HG03139 (cell line): ENCODE measurements around the gene DOK3.

ENCODE experiments used
- ATAC-seq: cut with Tn5 transposase; IDR thresholded peaks from one replicate; pipeline ENCODE4 v1.9.1; 2021; ENCODE audit not compliant: unreplicated experiment

DOK3 gene

DNA sequence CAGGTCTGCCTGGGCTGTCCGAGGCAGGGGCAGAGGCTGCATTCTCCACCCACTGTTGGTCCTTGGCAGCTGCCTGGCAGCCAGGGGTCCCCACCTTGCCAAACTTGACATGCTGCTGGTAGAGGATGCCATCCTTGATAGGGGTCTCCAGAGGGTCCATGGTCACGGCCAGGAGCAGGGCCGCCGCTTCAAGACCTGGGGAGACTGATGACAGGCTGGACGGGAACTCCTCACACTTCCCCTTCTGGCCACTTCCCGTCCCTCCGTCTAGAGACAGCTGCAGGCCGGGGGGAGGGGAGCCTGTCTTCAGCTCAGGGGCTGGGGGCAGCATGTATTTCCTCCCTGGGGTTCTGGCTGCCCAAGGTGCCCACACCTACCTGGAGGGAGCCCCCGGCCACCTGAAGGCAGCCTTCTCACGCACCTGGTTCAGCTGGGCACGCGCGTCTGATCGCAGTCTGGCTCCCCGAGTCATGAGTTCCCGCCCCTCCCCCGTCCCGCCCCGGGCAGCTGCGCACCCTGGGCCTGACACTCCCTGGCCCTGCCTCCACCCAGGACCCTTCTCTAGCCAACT is at the start of gene DOK3:
Gene DOK3 (minus strand): TSS at position 446 of the 571 bp plus-strand sequence. CDS start 286 bp downstream, at position 160.
- ATAC-seq = no peak

- ATAC-seq = no peak
These were observed 48.2 kb upstream of the DOK3 start for GRCh38 chr5:177557796-177558195.

GRCh38 chr5:177557041-177557647 is 47.5 kb upstream of the DOK3 start:
- no peak for ATAC-seq

GRCh38 chr5:177555665-177556064 is 46.0 kb upstream of the DOK3 start:
- no peak for ATAC-seq

DNA sequence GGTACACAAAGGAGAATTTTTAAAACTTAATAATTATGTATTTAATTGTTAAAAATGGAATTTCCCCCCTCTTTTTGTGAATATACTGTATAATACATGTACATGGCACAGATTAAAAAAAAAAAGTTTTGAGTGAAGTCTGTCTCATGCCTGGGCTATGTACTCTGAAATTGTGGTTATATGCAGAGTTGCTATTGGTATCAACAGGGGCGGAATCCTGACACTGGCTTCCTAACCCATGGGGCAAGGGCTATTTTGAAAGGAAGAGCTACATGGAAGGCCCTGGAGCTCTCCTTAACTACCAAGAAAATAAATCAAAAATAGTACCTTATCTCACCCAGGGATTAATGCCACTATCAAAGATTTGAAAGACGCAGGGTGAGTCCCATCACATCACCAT is 45.6 kb upstream of the DOK3 start:
- ATAC-seq = no peak

DNA sequence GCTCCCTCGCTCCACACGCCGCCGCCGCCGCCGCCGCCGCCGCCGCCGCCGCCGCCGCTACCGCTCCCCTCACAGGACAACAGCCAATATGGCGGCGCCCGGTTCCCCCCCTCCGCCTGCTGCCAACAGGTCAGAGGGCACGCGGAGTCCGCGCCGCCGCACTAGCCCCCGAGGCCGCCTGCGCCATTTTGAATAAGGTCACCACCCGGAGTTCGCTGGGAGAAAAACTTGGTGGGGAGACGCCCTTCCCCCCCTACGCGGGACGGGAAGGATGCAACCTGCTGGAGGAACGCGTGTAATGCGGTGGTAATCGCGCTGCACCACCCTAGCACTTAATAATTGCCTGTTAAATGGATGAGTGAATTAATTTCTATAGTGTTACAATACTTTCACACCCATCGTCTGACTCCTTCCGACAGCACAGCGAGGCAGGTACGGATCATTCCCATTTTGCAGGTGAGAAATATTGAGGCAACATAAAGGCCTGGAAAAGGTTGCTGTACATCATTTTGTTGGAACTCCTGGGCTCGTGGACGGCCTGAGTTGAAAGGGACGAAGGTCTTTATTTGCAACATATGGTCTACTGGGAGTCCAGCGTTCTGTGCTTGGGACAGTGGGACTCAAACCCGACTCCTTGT is 45.0 kb upstream of the DOK3 start, which contains the start of gene FAM193B:
Gene FAM193B (minus strand): TSS at position 90 of the 638 bp plus-strand sequence. CDS start 105 bp downstream, outside the sequence.
- peak; percentile 81 for ATAC-seq

- ATAC-seq = peak; percentile 44
These were observed 44.2 kb upstream of the DOK3 start for GRCh38 chr5:177553671-177554429.

DNA sequence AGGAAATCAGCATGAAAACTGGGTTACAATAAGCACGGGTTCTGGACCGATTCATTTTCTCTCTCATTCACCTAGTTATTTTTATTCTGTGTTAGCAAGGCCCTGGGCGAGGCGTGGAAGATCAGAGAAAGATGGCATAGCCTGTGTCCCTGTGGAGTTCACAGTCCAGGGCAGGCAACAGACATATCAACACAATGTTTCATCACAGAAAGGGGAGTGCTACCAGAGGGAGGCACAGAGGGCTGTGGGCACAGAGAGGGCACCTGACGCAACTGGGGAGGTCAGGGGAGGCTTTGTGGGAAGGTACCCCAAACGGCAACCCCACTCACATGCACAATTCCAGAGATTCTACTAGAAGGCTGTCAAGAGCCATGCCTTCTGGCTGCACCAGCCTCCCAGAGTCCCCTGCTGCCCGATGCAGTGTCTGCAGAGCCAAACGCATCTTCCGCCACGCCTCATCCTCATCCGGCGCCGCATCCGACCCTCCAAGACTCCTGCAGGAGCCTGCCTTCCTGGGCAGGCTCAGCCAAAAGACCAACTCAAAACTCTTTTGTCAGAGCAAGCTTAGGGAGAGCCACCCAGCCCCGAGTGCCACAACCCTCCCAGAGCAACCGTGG is 43.3 kb upstream of the DOK3 start:
- no peak for ATAC-seq

DNA sequence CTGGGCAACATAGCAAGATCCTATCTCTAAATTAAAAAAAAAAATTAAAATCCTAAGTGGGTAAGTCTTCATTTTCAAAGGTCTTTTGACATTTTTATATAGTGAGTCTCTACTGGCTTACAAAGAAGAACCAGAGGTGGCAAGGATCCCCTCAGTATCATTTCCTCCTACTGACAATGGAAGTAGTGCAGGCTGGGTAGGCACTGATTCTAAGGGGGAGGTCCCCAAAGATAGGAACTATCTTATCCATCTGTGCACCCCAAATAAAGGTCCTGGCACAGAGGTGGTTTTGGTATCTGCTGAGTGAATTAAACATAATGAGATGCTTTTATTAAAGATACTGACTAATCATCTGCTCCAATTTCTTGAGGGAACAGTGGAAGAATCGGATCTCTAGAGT is 40.5 kb upstream of the DOK3 start:
- no peak for ATAC-seq

GRCh38 chr5:177548495-177548894 is 38.9 kb upstream of the DOK3 start:
- no peak for ATAC-seq

DNA sequence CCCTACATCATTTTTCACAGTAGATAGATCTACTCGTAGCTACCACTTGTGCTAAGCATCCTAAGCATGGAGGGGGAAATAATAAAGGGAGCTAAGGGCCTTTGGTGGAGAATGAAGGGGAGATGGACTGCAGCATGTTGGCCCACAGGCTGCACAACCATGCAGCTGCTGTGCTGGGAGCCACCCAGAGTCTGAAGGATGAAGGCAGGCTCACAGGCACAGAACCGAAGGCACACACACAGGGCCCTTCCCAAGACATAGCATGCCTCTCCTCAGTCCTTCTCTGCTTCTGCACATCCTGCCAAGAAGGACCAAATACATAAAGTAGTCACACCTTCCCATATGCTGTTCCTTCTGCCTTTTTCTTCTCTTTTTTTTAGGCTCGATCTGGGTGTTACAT is 38.1 kb upstream of the DOK3 start:
- ATAC-seq = no peak

GRCh38 chr5:177546258-177546741 is 36.7 kb upstream of the DOK3 start:
- no peak for ATAC-seq

DNA sequence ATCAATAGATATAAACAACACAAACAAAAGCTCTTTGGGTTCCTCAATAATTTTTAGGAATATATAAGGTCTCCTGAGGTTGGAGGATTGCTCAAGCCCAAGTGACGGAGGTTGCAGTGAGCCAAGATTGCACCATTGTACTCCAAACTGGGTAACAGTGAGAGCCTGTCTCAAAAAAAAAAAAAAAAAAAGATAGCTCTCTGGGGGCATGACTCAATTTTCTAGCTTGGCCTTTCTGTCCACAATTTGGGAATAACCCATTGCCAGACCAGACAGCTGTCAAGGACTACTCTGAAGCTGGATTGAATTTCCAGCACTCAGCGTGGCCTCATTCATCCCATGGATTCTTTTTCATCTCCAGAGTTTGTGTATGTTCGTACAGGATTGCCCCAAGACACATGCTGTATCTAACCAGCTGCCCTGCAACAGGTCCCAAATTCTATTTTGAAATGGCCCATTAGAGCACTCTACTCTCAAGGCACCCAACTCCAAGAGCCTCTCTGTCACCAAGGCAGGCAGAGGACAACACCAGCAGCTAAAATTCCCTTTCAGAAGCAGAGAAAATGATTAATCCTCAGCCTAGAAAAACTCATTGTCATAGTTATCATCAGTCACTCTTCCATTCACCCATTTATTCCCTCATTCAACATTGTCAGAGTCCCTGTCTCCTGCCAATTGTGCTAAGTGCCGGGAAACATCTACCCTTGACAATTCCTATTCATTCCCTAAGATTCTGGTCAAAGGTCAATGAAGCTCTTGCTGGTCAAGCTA is 36.0 kb upstream of the DOK3 start:
- ATAC-seq = no peak

DNA sequence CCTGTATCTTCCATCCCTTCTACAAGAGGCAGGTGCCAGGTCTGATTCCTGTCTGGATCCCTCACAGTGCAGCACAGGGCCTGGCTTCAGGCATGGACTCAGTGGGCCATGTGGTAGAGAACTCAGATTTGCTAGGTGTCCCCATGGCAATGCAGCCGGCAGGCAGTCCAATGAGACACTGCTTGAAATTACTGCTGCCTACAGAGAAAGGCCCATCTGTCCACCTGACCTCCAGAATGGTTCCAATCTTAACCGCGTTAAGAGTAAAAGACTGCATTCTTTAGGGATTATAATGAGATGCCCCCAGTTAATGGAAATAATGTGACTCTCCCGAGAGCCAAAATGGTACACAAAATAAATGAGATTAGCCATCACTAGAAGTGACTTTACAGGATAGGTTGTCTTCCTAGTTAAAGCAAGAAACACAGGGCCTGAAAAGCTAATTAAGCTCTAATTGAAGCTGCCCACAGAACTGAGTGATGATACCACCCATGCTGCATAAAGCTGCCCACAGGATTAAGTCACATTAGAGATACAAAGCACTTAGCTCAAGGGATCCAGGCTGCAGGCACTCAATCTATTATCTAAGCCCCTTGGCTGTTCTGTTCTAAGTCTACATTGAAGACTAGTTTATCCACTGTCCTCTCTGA is 33.3 kb upstream of the DOK3 start:
- ATAC-seq = no peak

GRCh38 chr5:177540438-177540837 is 30.8 kb upstream of the DOK3 start:
- no peak for ATAC-seq

GRCh38 chr5:177539411-177539810 is 29.8 kb upstream of the DOK3 start:
- ATAC-seq = no peak

DNA sequence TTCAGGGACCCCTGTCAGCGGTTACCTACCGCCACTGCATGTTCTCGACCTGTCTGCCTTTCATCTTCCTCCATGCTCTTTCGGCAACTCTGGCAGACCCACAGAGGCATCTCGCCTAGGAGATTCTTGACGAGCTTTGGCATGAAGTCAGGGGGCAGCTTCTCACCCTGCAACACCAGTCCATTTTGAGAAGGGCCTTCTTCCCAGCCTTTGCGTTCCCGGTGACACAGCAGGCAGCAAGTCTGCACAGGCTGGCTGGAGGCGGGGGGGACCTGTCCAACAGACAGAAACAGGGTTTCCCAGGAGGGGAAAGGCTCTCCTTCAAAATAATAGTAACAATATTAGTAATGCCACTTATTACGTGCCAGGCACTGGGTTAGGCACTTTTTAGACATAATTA is 29.2 kb upstream of the DOK3 start:
- ATAC-seq = no peak

GRCh38 chr5:177537389-177538361 is 28.0 kb upstream of the DOK3 start:
- ATAC-seq = no peak

DNA sequence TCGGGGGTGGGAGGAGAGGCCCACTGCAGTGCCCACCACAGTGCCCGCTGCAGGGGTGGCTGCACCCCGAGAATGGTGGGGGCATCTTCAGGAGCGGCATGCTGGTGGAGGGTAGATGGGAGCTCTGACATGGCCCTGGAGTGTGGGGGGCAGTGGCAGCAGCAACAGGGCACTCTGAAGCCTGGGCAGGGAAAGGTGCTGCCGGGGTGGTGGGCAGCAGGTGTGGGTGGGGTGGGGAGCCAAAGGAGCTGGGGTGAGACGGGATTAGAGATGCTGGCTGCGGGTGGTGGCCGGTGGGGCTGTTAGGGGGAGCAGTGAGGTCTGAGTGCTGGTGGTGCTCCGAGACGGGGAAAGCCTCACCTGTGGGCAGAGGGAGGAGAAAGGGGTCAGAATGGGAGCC is 26.8 kb upstream of the DOK3 start:
- ATAC-seq = no peak
